B cell (primary cell): ENCODE results near the gene AGBL2. TPM values are rescaled to one million over a fixed set of nuclear protein-coding genes. Genes with fewer than 3 reads are reported as not detected.

Experiments used
- ATAC-seq: fragments of 200-7000 bp; cut with Tn5 transposase; one replicate; pipeline ENCODE4 v1.10.0; 2021; ENCODE audit warnings: low read depth, mild to moderate bottlenecking, moderate number of reproducible peaks, moderate library complexity
- CTCF ChIA-PET: fragments of 350-600 bp; sonication (Branson Sonifier 250); formaldehyde crosslinking; loops from one replicate; lab custom pipeline; 2021; ENCODE audit warnings: antibody characterized with exemption, inconsistent platforms; lab: Charles Lee
- POLR2A ChIA-PET: fragments of 350-600 bp; sonication (Branson Sonifier 250); formaldehyde crosslinking; loops from one replicate; lab custom pipeline; 2021; ENCODE audit warnings: antibody characterized with exemption; lab: Charles Lee
- DNase-seq: peaks from one replicate; pipeline ENCODE4 v3.0.0; 2013
- H2AFZ ChIP-seq: 2 replicates; pipeline ENCODE4 v1.6.1; 2012; ENCODE audit warnings: mild to moderate bottlenecking, low read depth, low read length; ENCODE audit not compliant: insufficient read depth, poor library complexity, severe bottlenecking
- H3K27ac ChIP-seq, 2 donors: 1 replicate in 1 of 2; 2 replicates in 1 of 2; pipeline ENCODE4 v1.5.1; 2012 to 2013; ENCODE audit warnings: low read length in 2 of 2, mild to moderate bottlenecking in 2 of 2, moderate library complexity in 1 of 2
- H3K27me3 ChIP-seq, 4 experiments: fragments of 200-600 bp in 1 of 4; sonication (generic) in 1 of 4; replicated peaks in 1 of 4; 1 replicate in 2 of 4; 2 replicates in 2 of 4; pipeline versions ENCODE4 v1.6.1 to v1.7.0; 2013 to 2016; ENCODE audit warnings: low read length in 3 of 4, mild to moderate bottlenecking in 2 of 4, mixed read lengths in 1 of 4, moderate library complexity in 1 of 4; ENCODE audit not compliant: insufficient read depth in 4 of 4, control insufficient read depth in 3 of 4; ENCODE audit errors: control extremely low read depth in 1 of 4
- H3K36me3 ChIP-seq, 2 experiments: replicated peaks in 1 of 2; 1 replicate in 1 of 2; 2 replicates in 1 of 2; pipeline versions ENCODE4 v1.6.1 to v1.7.1; 2013; ENCODE audit warnings: low read length in 1 of 2; ENCODE audit not compliant: insufficient read depth in 2 of 2, control insufficient read depth in 1 of 2; ENCODE audit errors: control extremely low read depth in 1 of 2, extremely low read depth in 1 of 2
- H3K4me1 ChIP-seq, 2 donors: fragments of 200-600 bp in 1 of 2; sonication (generic) in 1 of 2; 1 replicate in 1 of 2; 2 replicates in 1 of 2; pipeline versions ENCODE4 v1.5.1 to v1.6.1; 2013 to 2017; ENCODE audit warnings: low read length in 2 of 2; ENCODE audit not compliant: control insufficient read depth in 2 of 2, insufficient read depth in 2 of 2
- H3K4me2 ChIP-seq: replicated peaks from 2 replicates; pipeline ENCODE3; 2012; ENCODE audit warnings: mild to moderate bottlenecking, low read depth, low read length; ENCODE audit not compliant: poor library complexity, severe bottlenecking
- H3K4me3 ChIP-seq, 5 experiments: fragments of 200-600 bp in 1 of 5; sonication (generic) in 1 of 5; 1 replicate in 3 of 5; 2 replicates in 2 of 5; pipeline versions ENCODE4 v1.5.1 to v1.7.0; 2011 to 2016; ENCODE audit warnings: low read length in 4 of 5, mild to moderate bottlenecking in 4 of 5, low read depth in 2 of 5, control low read depth in 1 of 5, moderate library complexity in 1 of 5; ENCODE audit not compliant: insufficient read depth in 1 of 5; ENCODE audit errors: control extremely low read depth in 1 of 5, extremely low read depth in 1 of 5
- H3K79me2 ChIP-seq: fragments of 200-600 bp; sonication (generic); one replicate; pipeline ENCODE4 v1.6.0; 2016; ENCODE audit warnings: low read length; ENCODE audit not compliant: control insufficient read depth, insufficient read depth
- H3K9ac ChIP-seq: fragments of 200-600 bp; sonication (generic); 2 replicates; pipeline ENCODE4 v1.6.1; 2017; ENCODE audit warnings: mild to moderate bottlenecking, low read length, moderate library complexity
- H3K9me3 ChIP-seq, 3 donors: one replicate each; pipeline versions ENCODE4 v1.6.1 to v1.7.1; 2013; ENCODE audit warnings: low read length in 2 of 3; ENCODE audit not compliant: control insufficient read depth in 2 of 3, insufficient read depth in 1 of 3; ENCODE audit errors: control extremely low read depth in 1 of 3
- H4K20me1 ChIP-seq: 2 replicates; pipeline ENCODE4 v1.6.0; 2012; ENCODE audit warnings: mild to moderate bottlenecking, low read length; ENCODE audit not compliant: insufficient read depth, control insufficient read depth, poor library complexity, severe bottlenecking
- H3K27ac Mint-ChIP-seq: one replicate; pipeline ENCODE4 v1.8.0; 2021; ENCODE audit warnings: mixed read lengths
- H3K27me3 Mint-ChIP-seq: one replicate; pipeline ENCODE4 v1.8.0; 2021; ENCODE audit warnings: mixed read lengths
- H3K4me1 Mint-ChIP-seq: one replicate; pipeline ENCODE4 v1.8.0; 2021; ENCODE audit warnings: mixed read lengths
- H3K4me3 Mint-ChIP-seq: one replicate; pipeline ENCODE4 v1.8.0; 2021; ENCODE audit warnings: mixed read lengths
- H3K9me3 Mint-ChIP-seq: one replicate; pipeline ENCODE4 v1.8.0; 2022; ENCODE audit warnings: mixed read lengths; ENCODE audit not compliant: insufficient read depth
- EZH2 ChIP-seq: IDR thresholded peaks from 2 replicates; pipeline ENCODE4 v1.6.1; 2012; ENCODE audit warnings: borderline replicate concordance, low read depth, mild to moderate bottlenecking, moderate library complexity, low read length; ENCODE audit not compliant: insufficient read depth, poor library complexity, severe bottlenecking
- WGBS: methylation state at CpG from one replicate; pipeline ENCODE4 v1.1.5; 2013; ENCODE audit warnings: missing lambda C conversion rate; ENCODE audit not compliant: insufficient coverage; 5-methylcytosine and 5-hydroxymethylcytosine counted together
- intact Hi-C: fragments of 100-400 bp; cut with micrococcal nuclease; formaldehyde crosslinking; loops from one replicate; pipeline ENCODE4 v1.10.0; 2022
- polyA plus RNA-seq: library from polyadenylated mRNA; depleted of rRNA; stranded (reverse); fragments of >200 nt; gene quantifications from 2 replicates; pipeline ENCODE4 v1.2.3, GENCODE V29; 2012
- total RNA-seq, 2 donors: library from RNA; stranded (reverse); fragments of 120-200 nt in 1 of 2; gene quantifications; 1 replicate in 1 of 2; 2 replicates in 1 of 2; pipeline versions ENCODE4 v1.2.3 to v1.2.4, GENCODE V29; 2013 to 2022
- TF ChIP-seq, protein P1 (sequence below): fragments of 200-600 bp; IDR thresholded peaks from one replicate; pipeline ENCODE4 v1.8.0; 2022; ENCODE audit warnings: antibody characterized with exemption, mild to moderate bottlenecking

Gene AGBL2
- total and polyA plus RNA-seq, 2 donors (not counting 1 experiment from before 2014, with no cell fraction given) = 13.6 to 28.6 TPM

DNA sequence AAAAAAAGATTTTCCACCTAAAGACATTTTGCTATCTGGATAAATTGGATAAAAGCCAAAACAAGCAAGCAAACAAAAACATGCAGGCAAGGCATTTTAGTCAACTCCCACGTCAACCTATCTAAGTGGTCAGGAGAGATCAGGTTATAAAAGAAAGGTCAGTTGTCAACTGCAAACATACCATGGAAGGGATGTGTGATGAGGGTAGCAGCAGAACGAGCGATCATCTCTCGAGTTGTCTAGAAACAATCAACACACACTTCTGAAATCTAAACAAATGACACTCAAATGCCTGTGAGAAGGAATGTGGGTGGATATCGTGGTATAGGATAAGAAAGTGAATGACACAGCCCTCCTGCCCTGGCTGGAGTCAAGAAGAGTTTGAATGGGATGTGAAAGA, 83.7 kb downstream of the AGBL2 start:
- H3K27me3 ChIP-seq = no peaks in the 10 kb centered on the region
- no peaks in the 10 kb centered on the region for H4K20me1 ChIP-seq
- no peak for ATAC-seq
- H3K36me3 ChIP-seq = peaks cover 12 to 53% of the 10 kb centered on the region in 2 experiments
- H3K9me3 ChIP-seq = no peaks in the 10 kb centered on the region
- no CpG with 5 or more reads among the region's 5 CpGs for WGBS
- H3K4me3 ChIP-seq = no peak overlapping the region
- intact Hi-C loops = no loop called here
- Mint-ChIP-seq H3K4me3 (no peak overlapping the region), H3K9me3 (no peaks in the 10 kb centered on the region), H3K27ac (no peak overlapping the region), H3K27me3 (no peaks in the 10 kb centered on the region), H3K4me1 (no peaks in the 10 kb centered on the region)
- no peaks in the 10 kb centered on the region for H3K4me1 ChIP-seq
- H3K27ac ChIP-seq = no peak overlapping the region
- TF ChIP-seq, protein P1, sequence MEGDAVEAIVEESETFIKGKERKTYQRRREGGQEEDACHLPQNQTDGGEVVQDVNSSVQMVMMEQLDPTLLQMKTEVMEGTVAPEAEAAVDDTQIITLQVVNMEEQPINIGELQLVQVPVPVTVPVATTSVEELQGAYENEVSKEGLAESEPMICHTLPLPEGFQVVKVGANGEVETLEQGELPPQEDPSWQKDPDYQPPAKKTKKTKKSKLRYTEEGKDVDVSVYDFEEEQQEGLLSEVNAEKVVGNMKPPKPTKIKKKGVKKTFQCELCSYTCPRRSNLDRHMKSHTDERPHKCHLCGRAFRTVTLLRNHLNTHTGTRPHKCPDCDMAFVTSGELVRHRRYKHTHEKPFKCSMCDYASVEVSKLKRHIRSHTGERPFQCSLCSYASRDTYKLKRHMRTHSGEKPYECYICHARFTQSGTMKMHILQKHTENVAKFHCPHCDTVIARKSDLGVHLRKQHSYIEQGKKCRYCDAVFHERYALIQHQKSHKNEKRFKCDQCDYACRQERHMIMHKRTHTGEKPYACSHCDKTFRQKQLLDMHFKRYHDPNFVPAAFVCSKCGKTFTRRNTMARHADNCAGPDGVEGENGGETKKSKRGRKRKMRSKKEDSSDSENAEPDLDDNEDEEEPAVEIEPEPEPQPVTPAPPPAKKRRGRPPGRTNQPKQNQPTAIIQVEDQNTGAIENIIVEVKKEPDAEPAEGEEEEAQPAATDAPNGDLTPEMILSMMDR = no peak
- ChIA-PET POLR2A (no interaction called here), CTCF (no interaction called here)
- DNase-seq = no peak
- H2AFZ ChIP-seq = no peak overlapping the region
- H3K79me2 ChIP-seq = no peaks in the 10 kb centered on the region
- H3K4me2 ChIP-seq = no peak overlapping the region
- H3K9ac ChIP-seq = no peak overlapping the region

DNA sequence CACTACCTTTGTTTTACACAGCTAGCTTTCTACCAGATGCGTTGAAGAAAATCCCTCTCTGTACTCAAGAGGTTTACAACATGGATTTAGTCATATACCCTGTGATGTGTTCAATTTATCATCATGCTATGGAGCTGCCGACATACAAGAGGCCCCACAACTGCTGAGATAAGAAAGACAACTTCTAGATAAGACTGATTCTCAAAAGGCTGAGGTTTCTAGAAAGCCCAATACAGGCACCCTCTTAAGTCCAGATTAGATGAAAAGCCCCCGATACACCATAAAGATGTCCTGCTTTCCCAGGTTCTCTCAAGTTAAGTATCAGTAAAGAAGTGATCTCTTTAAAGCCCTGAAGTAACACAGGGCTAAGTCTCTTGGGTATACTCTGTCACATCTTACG, 87.1 kb downstream of the AGBL2 start:
- POLR2A ChIA-PET = no interaction called here
- 100% methylated on average over 1 of the region's 4 CpGs for WGBS
- Histone ChIP-seq H3K27me3 (no peaks in the 10 kb centered on the region), H3K4me2 (no peak overlapping the region), H3K9ac (no peak overlapping the region), H3K9me3 (no peaks in the 10 kb centered on the region), H3K36me3 (peaks cover 10 to 56% of the 10 kb centered on the region in 2 experiments), H3K79me2 (no peaks in the 10 kb centered on the region), H3K4me1 (no peaks in the 10 kb centered on the region), H3K27ac (no peak overlapping the region), H3K4me3 (no peak overlapping the region), H4K20me1 (no peaks in the 10 kb centered on the region), H2AFZ (no peak overlapping the region)
- H3K4me3 Mint-ChIP-seq = no peak overlapping the region
- no peak for ATAC-seq
- H3K27ac Mint-ChIP-seq = no peak overlapping the region
- no peaks in the 10 kb centered on the region for H3K27me3 Mint-ChIP-seq
- CTCF ChIA-PET = no interaction called here
- TF ChIP-seq EZH2 = no peak
- TF ChIP-seq, protein P1 = no peak
- no peak for DNase-seq
- H3K9me3 Mint-ChIP-seq = no peaks in the 10 kb centered on the region
- intact Hi-C loops = no loop called here
- H3K4me1 Mint-ChIP-seq = no peaks in the 10 kb centered on the region
